Breast epithelium (tissue), 4 donors: Measurements from ENCODE around the gene HCK. TPM values are rescaled to one million over a fixed set of nuclear protein-coding genes. Genes with fewer than 3 reads are reported as not detected.

Experiments used
- DNase-seq, 2 donors: peaks; one replicate each; pipeline ENCODE4 v3.0.0-alpha.2; 2019; ENCODE audit warnings: low spot score in 2 of 2
- H3K27ac ChIP-seq, 2 donors: fragments of 200-600 bp; sonication (generic) in 1 of 2; one replicate each; pipeline ENCODE4 v1.5.1; 2016 to 2019; ENCODE audit warnings: mild to moderate bottlenecking in 1 of 2
- H3K27me3 ChIP-seq, 2 donors: fragments of 200-600 bp; sonication (generic) in 1 of 2; one replicate each; pipeline versions ENCODE4 v1.5.1 to v1.6.0; 2017 to 2019; ENCODE audit warnings: control low read depth in 1 of 2, mild to moderate bottlenecking in 1 of 2
- H3K36me3 ChIP-seq: fragments of 200-600 bp; one replicate; pipeline ENCODE4 v1.5.1; 2019
- H3K4me1 ChIP-seq, 2 donors: fragments of 200-600 bp; sonication (generic); one replicate each; pipeline ENCODE4 v1.5.1; 2016 to 2019; ENCODE audit warnings: control low read depth in 1 of 2
- H3K4me3 ChIP-seq, 3 donors: fragments of 200-600 bp; sonication (generic); 1 replicate in 2 of 3; 2 replicates in 1 of 3; pipeline ENCODE4 v1.5.1; 2016 to 2019; ENCODE audit warnings: mild to moderate bottlenecking in 3 of 3, moderate library complexity in 2 of 3
- H3K9me3 ChIP-seq, 2 donors: fragments of 200-600 bp; sonication (generic) in 1 of 2; one replicate each; pipeline ENCODE4 v1.5.1; 2016 to 2019; ENCODE audit warnings: control low read depth in 1 of 2
- POLR2A ChIP-seq: fragments of 450-650 bp; IDR thresholded peaks from one replicate; pipeline ENCODE4 v1.6.1; 2016; ENCODE audit warnings: antibody characterized with exemption, mild to moderate bottlenecking, moderate library complexity
- POLR2AphosphoS5 ChIP-seq, 3 donors: sonication (generic); formaldehyde crosslinking; IDR thresholded peaks; one replicate each; pipeline ENCODE4 v1.6.1; 2017; ENCODE audit warnings: antibody characterized with exemption in 3 of 3
- intact Hi-C: fragments of 100-400 bp; cut with DNase I; formaldehyde crosslinking; loops from one replicate; pipeline ENCODE4 v1.15.1; 2023; ENCODE audit warnings: low total_unique reads
- total RNA-seq, 3 donors: library from RNA; depleted of rRNA; stranded (reverse); fragments of >200 nt; gene quantifications; one replicate each; pipeline ENCODE4 v1.1.0, GENCODE V29; 2016
- TF ChIP-seq, protein P1 (sequence below), 3 donors: fragments of 450-650 bp; IDR thresholded peaks; one replicate each; pipeline ENCODE4 v1.5.1; 2016 to 2017; ENCODE audit warnings: antibody characterized with exemption in 3 of 3, mild to moderate bottlenecking in 3 of 3, moderate library complexity in 3 of 3

HCK gene
- total RNA-seq, 3 donors from 2014 or later = 10.2 to 27.4 (median 16.0) TPM

DNA sequence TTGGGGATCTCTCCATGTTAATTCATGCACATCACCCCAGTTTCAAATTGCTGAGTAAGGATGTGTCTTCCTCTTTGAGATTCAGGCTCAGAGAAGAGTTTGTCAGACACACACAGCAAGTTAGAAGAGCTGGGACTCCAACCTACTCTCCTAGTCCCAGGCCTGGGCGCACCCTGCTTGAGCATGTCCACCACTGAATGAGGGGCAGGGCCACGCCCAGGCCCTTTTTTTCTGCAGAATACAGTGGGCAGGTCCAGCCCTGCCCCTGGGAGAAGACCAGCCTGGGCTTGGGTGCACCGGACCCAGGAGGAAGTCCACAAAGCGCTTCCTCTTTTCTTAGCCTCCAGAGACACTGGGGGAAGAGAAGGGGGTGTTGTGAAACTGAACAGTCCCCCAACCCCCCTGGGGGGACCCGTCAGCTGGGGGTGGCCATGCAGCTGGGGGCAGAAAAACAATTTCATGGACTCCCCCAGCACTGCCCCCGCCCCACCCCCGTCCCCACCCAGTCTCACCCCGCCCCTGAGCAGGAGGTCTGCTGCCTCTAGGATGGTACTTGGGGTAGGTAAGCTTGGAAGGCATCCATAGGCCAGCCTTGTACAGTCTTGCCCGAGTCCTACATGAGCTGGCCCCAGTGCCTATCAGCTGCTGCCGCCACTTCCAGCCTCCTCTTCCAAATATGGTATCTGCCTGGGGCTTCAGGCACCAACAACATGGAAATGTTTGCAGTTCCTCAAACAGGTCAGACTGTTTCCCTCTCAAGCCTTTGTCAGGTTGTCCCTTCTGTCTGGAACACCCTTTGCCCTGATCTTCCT, 11.7 kb upstream of the HCK start:
- intact Hi-C loops = loop anchor here (5.0 kb wide), 1 partner anchor 1017 kb away; no protein-coding TSS in a partner anchor
- Histone ChIP-seq H3K27me3 (peaks cover 0 to 15% of the 10 kb centered on the region in 2 donors), H3K36me3 (no peaks in the 10 kb centered on the region), H3K27ac (no peak overlapping the region), H3K9me3 (no peaks in the 10 kb centered on the region), H3K4me1 (no peaks in the 10 kb centered on the region), H3K4me3 (no peak overlapping the region)
- DNase-seq = no peak
- TF ChIP-seq, protein P1, sequence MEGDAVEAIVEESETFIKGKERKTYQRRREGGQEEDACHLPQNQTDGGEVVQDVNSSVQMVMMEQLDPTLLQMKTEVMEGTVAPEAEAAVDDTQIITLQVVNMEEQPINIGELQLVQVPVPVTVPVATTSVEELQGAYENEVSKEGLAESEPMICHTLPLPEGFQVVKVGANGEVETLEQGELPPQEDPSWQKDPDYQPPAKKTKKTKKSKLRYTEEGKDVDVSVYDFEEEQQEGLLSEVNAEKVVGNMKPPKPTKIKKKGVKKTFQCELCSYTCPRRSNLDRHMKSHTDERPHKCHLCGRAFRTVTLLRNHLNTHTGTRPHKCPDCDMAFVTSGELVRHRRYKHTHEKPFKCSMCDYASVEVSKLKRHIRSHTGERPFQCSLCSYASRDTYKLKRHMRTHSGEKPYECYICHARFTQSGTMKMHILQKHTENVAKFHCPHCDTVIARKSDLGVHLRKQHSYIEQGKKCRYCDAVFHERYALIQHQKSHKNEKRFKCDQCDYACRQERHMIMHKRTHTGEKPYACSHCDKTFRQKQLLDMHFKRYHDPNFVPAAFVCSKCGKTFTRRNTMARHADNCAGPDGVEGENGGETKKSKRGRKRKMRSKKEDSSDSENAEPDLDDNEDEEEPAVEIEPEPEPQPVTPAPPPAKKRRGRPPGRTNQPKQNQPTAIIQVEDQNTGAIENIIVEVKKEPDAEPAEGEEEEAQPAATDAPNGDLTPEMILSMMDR (IDR thresholded peaks at IDR 0.05) = no peak
- TF ChIP-seq POLR2A (no peak), POLR2AphosphoS5 (IDR thresholded peaks at IDR 0.05) (no peak)

DNA sequence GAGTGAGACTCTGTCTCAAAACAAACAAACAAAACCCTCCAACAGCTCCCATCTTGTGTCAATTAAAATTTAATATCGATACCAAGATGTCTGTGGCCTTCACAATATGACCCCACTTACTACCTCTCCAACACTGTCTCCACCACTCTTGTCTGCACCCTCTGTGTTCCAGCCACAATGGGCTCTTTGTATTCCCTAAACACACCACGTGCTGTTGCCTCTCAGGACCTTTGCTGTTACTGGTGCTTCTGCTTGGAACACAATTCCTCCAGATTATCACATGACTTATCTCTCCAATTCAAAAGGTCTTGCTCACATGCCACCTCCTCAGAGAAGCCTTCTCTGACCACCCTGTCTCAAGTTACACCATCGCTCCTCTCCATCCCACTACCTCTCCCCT, 6.0 kb upstream of the HCK start:
- H3K27me3 ChIP-seq = peaks cover 0 to 15% of the 10 kb centered on the region in 2 donors

DNA sequence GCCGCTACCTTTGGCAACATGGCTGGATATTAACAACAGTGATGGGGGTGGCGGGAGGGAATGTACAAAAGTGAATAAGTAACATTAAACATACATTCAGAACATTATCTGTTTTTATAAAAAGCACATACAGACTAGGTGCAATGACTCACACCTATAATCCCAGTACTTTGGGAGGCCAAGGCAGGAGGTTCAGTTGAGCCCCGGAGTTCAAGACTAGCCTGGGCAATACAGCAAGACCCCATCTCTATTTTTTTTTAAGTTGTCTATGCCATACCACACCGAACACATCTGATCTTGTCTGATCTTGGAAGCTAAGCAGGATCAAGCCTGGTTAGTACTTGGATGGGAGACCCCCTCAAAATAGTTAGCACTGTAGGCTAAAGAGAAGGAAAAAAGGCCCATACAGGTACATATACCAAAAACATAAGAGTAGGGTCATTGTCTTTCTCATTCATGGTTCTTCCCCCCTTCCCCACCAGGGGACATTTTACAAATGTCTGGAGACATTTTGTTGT, 1.7 kb upstream of the HCK start:
- no peaks in the 10 kb centered on the region for H3K36me3 ChIP-seq
- no peak for DNase-seq
- intact Hi-C loops = no loop called here
- H3K4me3 ChIP-seq = no peak overlapping the region
- TF ChIP-seq POLR2AphosphoS5 (IDR thresholded peaks at IDR 0.05) (no peak), POLR2A (no peak)
- TF ChIP-seq, protein P1 (IDR thresholded peaks at IDR 0.05) = no peak
- no peaks in the 10 kb centered on the region for H3K9me3 ChIP-seq
- H3K27me3 ChIP-seq = peaks cover 3 to 43% of the 10 kb centered on the region in 2 donors
- H3K4me1 ChIP-seq = no peaks in the 10 kb centered on the region
- H3K27ac ChIP-seq = no peak overlapping the region

More for the DNA sequence above, 6.0 kb upstream of the HCK start:
- no peak for DNase-seq
- no peaks in the 10 kb centered on the region for H3K4me1 ChIP-seq
- TF ChIP-seq, protein P1 (IDR thresholded peaks at IDR 0.05) = no peak
- TF ChIP-seq POLR2A = no peak
- TF ChIP-seq POLR2AphosphoS5 (IDR thresholded peaks at IDR 0.05) = no peak
- intact Hi-C loops = no loop called here
- no peak overlapping the region for H3K4me3 ChIP-seq
- no peaks in the 10 kb centered on the region for H3K9me3 ChIP-seq
- no peaks in the 10 kb centered on the region for H3K36me3 ChIP-seq
- no peak overlapping the region for H3K27ac ChIP-seq

DNA sequence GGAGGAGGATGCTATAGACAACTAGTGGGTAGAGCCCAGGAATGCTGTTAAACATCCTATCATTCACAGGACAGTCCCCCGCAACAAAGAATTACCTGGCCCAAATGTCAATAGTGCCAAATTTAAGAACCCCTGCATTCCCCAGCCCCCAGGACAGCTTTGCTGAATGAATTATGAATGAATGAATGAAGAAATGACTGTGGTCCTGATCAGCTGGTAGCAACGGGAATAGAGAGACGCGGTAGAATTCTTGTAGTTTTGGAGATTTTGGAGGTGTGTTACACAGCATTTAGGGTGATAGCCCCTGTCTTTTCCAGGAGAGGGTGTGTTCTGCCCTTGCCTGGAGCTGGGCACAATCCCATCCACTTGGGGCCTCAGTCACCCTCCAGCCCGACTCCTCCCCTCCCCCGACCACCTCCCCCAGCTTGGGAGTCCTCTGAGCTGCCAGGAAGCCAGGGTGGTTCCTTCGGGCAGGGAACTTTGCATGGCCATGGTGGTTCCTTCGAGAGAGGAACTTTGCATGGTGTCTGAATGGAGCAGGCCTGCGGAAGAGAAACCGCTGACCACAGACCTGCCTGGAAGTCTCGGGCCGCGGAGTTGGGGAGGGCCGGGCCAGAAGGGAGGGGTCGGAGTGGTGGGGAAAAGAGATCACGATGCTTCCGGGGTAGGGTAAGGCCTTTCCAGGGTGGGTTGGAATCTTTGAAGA, 1.0 kb upstream of the HCK start:
- Histone ChIP-seq H3K27ac (no peak overlapping the region), H3K4me3 (peak overlapping the region in 1 of 3 donors; percentile 15)

More for the DNA sequence above, 1.0 kb upstream of the HCK start:
- no peaks in the 10 kb centered on the region for H3K9me3 ChIP-seq
- H3K36me3 ChIP-seq = no peaks in the 10 kb centered on the region
- H3K4me1 ChIP-seq = no peaks in the 10 kb centered on the region
- no peak for DNase-seq
- intact Hi-C loops = no loop called here
- no peak for TF ChIP-seq POLR2A
- no peak for TF ChIP-seq POLR2AphosphoS5 (IDR thresholded peaks at IDR 0.05)
- TF ChIP-seq, protein P1 (IDR thresholded peaks at IDR 0.05) = no peak
- peaks cover 3 to 43% of the 10 kb centered on the region in 2 donors for H3K27me3 ChIP-seq
